ENCODE results near the gene VAPB.
A peak's percentile ranks its signal among the peaks of the same experiment; 100 is the strongest.

Gene VAPB

GRCh38 chr20:58480551-58481336 is 91.7 kb downstream of the VAPB start (continued):
- no peak for TF ChIP-seq SCRT1 (tag by site-specific recombination; IDR thresholded peaks at IDR 0.05; ENCODE audit: borderline replicate concordance)
- TF ChIP-seq TRIM28 (IDR thresholded peaks at IDR 0.05; ENCODE audit: borderline replicate concordance, low read length) = no peak
- no peak for TF ChIP-seq ZNF211 (tag by site-specific recombination; IDR thresholded peaks at IDR 0.05; ENCODE audit: low read depth)
- no peak for TF ChIP-seq ZBTB17 (tag by site-specific recombination; IDR thresholded peaks at IDR 0.05)
- TF ChIP-seq ZNF248 (tag by site-specific recombination; IDR thresholded peaks at IDR 0.05) = no peak
- no peak for TF ChIP-seq ZNF701 (tag by site-specific recombination; IDR thresholded peaks at IDR 0.05)
- TF ChIP-seq MZF1 (tag by site-specific recombination; IDR thresholded peaks at IDR 0.05; ENCODE audit: borderline replicate concordance) = no peak
- TF ChIP-seq ZNF639 (tag by site-specific recombination; IDR thresholded peaks at IDR 0.05) = no peak

GRCh38 chr20:58481481-58482021 is 92.5 kb downstream of the VAPB start:
- no peak overlapping the region for H3K4me3 ChIP-seq (ENCODE audit: low read depth, low read length)
- POLR2A ChIA-PET = interaction anchor here (1.7 kb wide), 1 partner anchor 169 kb away, joined by 10 read pairs; the partner anchor contains the start of gene STX16
- no peaks in the 10 kb centered on the region for H3K36me3 ChIP-seq (ENCODE audit: control insufficient read depth in 2 of 2, insufficient read depth in 1 of 2, low read length in 2 of 2)
- TF ChIP-seq ZNF654 (tag by site-specific recombination; IDR thresholded peaks at IDR 0.05; ENCODE audit: low read depth) = peak; percentile 63
- peak; percentile 19; the same call in 1 of the 2 replicates for TF ChIP-seq GLIS1 (tag by site-specific recombination; IDR thresholded peaks at IDR 0.05)
- TF ChIP-seq ZNF37A (tag by site-specific recombination; IDR thresholded peaks at IDR 0.05) = no peak
- TF ChIP-seq ZNF221 (tag by site-specific recombination; IDR thresholded peaks at IDR 0.05; ENCODE audit: borderline replicate concordance) = no peak
- H3K9me3 ChIP-seq (ENCODE audit: control insufficient read depth, insufficient read depth, low read depth, low read length) = no peaks in the 10 kb centered on the region
- H3K4me1 ChIP-seq (ENCODE audit: control insufficient read depth, insufficient read depth, low read length) = no peaks in the 10 kb centered on the region
- no peak overlapping the region for H3K27ac ChIP-seq (ENCODE audit: extremely low read depth, low read depth, low read length)
- CTCF ChIA-PET = interaction anchor here (0.6 to 2.5 kb wide), 24 partner anchors 9 to 975 kb away, joined by 3 to 23 read pairs (median 4); partner anchors contain the start of gene STX16

GRCh38 chr20:58482416-58482815 is 93.4 kb downstream of the VAPB start:
- H3K4me1 ChIP-seq (ENCODE audit: control insufficient read depth, insufficient read depth, low read length) = no peaks in the 10 kb centered on the region
- no peaks in the 10 kb centered on the region for H3K9me3 ChIP-seq (ENCODE audit: control insufficient read depth, insufficient read depth, low read depth, low read length)
- no peaks in the 10 kb centered on the region for H3K36me3 ChIP-seq (ENCODE audit: control insufficient read depth in 2 of 2, insufficient read depth in 1 of 2, low read length in 2 of 2)
- no peak overlapping the region for H3K27ac ChIP-seq (ENCODE audit: extremely low read depth, low read depth, low read length)
- ChIA-PET POLR2A (interaction anchor here (1.7 kb wide), 1 partner anchor 168 kb away, joined by 10 read pairs; the partner anchor contains the start of gene STX16), CTCF (interaction anchor here (0.6 to 2.5 kb wide), 13 partner anchors 9 to 974 kb away, joined by 3 to 23 read pairs (median 4); partner anchors contain the start of gene STX16)
- H3K4me3 ChIP-seq (ENCODE audit: low read depth, low read length) = no peak overlapping the region
- TF ChIP-seq ZNF600 (tag by site-specific recombination; IDR thresholded peaks at IDR 0.05) = no peak
- TF ChIP-seq ATF2 (tag by site-specific recombination; IDR thresholded peaks at IDR 0.05; ENCODE audit: low read depth) = no peak
- no peak for TF ChIP-seq ZNF561 (tag by site-specific recombination; IDR thresholded peaks at IDR 0.05; ENCODE audit: borderline replicate concordance)
- TF ChIP-seq ZNF221 (tag by site-specific recombination; IDR thresholded peaks at IDR 0.05; ENCODE audit: borderline replicate concordance) = no peak
- TF ChIP-seq ZNF529 (tag by site-specific recombination; IDR thresholded peaks at IDR 0.05; ENCODE audit: insufficient replicate concordance) = no peak
- TF ChIP-seq HOXC10 (CRISPR knock-in tag; IDR thresholded peaks at IDR 0.05) = no peak
- TF ChIP-seq HOXA7 (CRISPR knock-in tag; IDR thresholded peaks at IDR 0.05; ENCODE audit: borderline replicate concordance) = no peak
- TF ChIP-seq TSHZ1 (tag by site-specific recombination; IDR thresholded peaks at IDR 0.05; ENCODE audit: borderline replicate concordance) = no peak
- TF ChIP-seq AEBP2 (tag by site-specific recombination; IDR thresholded peaks at IDR 0.05; ENCODE audit: borderline replicate concordance) = no peak
- TF ChIP-seq ZNF311 (tag by site-specific recombination; IDR thresholded peaks at IDR 0.05; ENCODE audit: borderline replicate concordance) = no peak
- no peak for TF ChIP-seq TCF7L2 (IDR thresholded peaks at IDR 0.05; ENCODE audit: borderline replicate concordance, low read depth, low read length)
- TF ChIP-seq ZNF132 (tag by site-specific recombination; IDR thresholded peaks at IDR 0.05; ENCODE audit: borderline replicate concordance) = no peak
- no peak for TF ChIP-seq ZNF548 (tag by site-specific recombination; IDR thresholded peaks at IDR 0.05)
- TF ChIP-seq ZBTB1 (tag by site-specific recombination; IDR thresholded peaks at IDR 0.05) = no peak

Measured in HEK293 (cell line).